Mammary epithelial cell (primary cell): ENCODE measurements around the gene THSD7A.

Experiments
- CTCF ChIP-seq, 2 donors: IDR thresholded peaks in 1 of 2; conservative IDR thresholded peaks in 1 of 2; 2 replicates each; pipeline ENCODE4 v1.5.1; 2011 to 2012; ENCODE audit warnings: inconsistent platforms in 2 of 2, low read length in 2 of 2, mild to moderate bottlenecking in 2 of 2, control low read depth in 1 of 2, low read depth in 1 of 2; ENCODE audit not compliant: insufficient read depth in 1 of 2; ENCODE audit errors: extremely low read depth in 1 of 2
- EZH2 ChIP-seq: IDR thresholded peaks from 2 replicates; pipeline ENCODE4 v1.6.1; 2012; ENCODE audit warnings: low read length, inconsistent platforms, borderline replicate concordance

- TF ChIP-seq CTCF (conservative IDR thresholded peaks at IDR 0.05 in 1 of 2, IDR thresholded peaks at IDR 0.05 in 1 of 2; ENCODE audit: extremely low read depth in 1 of 2, insufficient read depth in 1 of 2, low read depth in 1 of 2, low read length in 2 of 2) (no peak), EZH2 (no peak)
Observed at GRCh38 chr7:11754123-11754522, 77.9 kb downstream of the THSD7A start.
